Globus pallidus (tissue), 1 donor: ENCODE data around the gene DAZAP1.

Experiments used
- DNase-seq: peaks from one replicate; pipeline ENCODE4 v3.0.0-alpha.2; 2015; ENCODE audit warnings: low spot score

The DAZAP1 gene

GRCh38 chr19:1394252-1395193 is 12.9 kb upstream of the DAZAP1 start:
- peak; percentile 75 for DNase-seq

GRCh38 chr19:1395194-1396018 is 12.0 kb upstream of the DAZAP1 start:
- no peak for DNase-seq

- no peak for DNase-seq
Observed at GRCh38 chr19:1396019-1396767, 11.2 kb upstream of the DAZAP1 start.

GRCh38 chr19:1396768-1397679 is 10.4 kb upstream of the DAZAP1 start:
- DNase-seq: no peak

- no peak for DNase-seq
Observed at GRCh38 chr19:1397838-1398237, 9.5 kb upstream of the DAZAP1 start.

GRCh38 chr19:1399079-1399478 is 8.3 kb upstream of the DAZAP1 start:
- no peak for DNase-seq

- no peak for DNase-seq
Observed at GRCh38 chr19:1399745-1400144, 7.6 kb upstream of the DAZAP1 start.

- no peak for DNase-seq
Observed at GRCh38 chr19:1400281-1401137, 6.9 kb upstream of the DAZAP1 start.

- DNase-seq: no peak
Observed at GRCh38 chr19:1401138-1401888, 6.1 kb upstream of the DAZAP1 start, which contains the start of gene GAMT. GAMT (minus strand) TSS chr19:1401542; CDS start chr19:1401476, 66 bp downstream.

GRCh38 chr19:1401889-1402217 is 5.5 kb upstream of the DAZAP1 start:
- no peak for DNase-seq

GRCh38 chr19:1402411-1403070 is 4.8 kb upstream of the DAZAP1 start:
- no peak for DNase-seq

- peak; percentile 98 for DNase-seq
Observed at GRCh38 chr19:1406774-1407527, 435 bp upstream of the DAZAP1 start.

- no peak for DNase-seq
Observed at GRCh38 chr19:1408300-1409203, 1.2 kb downstream of the DAZAP1 start.

GRCh38 chr19:1409204-1410005 is 2.0 kb downstream of the DAZAP1 start:
- DNase-seq: no peak

GRCh38 chr19:1410136-1410786 is 2.9 kb downstream of the DAZAP1 start:
- no peak for DNase-seq

- no peak for DNase-seq
Observed at GRCh38 chr19:1410789-1411188, 3.4 kb downstream of the DAZAP1 start.
